Measurements from ENCODE around the gene MMP2.
A peak's percentile ranks its signal among the peaks of the same experiment; 100 is the strongest.

MMP2 gene

DNA sequence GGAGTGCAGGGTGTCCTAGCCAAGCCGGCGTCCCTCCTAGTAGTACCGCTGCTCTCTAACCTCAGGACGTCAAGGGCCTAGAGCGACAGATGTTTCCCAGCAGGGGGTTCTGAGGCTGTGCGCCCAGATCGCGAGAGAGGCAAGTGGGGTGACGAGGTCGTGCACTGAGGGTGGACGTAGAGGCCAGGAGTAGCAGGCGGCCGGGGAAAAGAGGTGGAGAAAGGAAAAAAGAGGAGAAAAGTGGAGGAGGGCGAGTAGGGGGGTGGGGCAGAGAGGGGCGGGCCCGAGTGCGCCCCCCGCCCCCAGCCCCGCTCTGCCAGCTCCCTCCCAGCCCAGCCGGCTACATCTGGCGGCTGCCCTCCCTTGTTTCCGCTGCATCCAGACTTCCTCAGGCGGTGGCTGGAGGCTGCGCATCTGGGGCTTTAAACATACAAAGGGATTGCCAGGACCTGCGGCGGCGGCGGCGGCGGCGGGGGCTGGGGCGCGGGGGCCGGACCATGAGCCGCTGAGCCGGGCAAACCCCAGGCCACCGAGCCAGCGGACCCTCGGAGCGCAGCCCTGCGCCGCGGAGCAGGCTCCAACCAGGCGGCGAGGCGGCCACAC lies at the start of gene MMP2:
Gene MMP2 (plus strand): TSS at position 372 of the 603 bp plus-strand sequence. CDS start 282 bp downstream, outside the sequence.
- no peak for DNase-seq

DNA sequence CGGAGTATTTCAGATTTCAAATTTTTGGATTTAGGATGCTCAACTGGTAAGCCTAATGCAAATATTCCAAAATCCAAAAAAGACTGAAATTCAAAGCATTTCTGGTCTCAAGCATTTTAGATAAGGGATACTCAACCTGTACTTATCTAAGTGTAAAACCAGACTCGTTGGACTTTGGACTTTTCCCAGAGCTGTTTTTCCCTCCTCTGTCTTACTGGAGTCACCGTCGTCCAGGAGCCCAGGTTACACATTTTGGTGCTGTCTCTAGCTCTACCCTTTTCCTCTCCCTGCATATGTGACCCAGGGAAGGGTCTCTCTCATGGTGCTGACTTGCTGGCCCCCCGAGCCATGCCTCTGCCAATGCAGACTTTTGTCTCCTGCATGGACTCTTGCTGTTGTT lies 46.0 kb upstream of the MMP2 start:
- DNase-seq: no peak

DNA sequence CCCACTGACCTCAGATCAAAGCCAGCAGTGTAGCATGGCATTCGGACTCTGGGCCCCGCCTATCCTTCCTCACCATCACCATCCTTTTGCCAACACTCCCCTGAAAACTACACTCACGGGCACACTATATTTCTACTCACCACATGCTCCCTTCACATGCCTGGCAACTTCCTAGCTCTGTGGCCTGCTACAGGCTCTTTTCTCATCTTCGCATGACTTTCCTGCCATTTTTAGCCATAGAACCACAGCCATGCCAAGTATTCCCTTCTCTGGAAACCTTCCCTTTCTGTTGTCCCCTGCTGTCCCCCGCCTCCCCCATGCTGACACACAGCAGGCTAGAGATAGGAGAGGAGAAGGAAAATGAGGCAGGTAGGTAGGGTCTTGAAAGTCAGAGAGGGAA lies 45.5 kb upstream of the MMP2 start:
- DNase-seq: no peak

DNA sequence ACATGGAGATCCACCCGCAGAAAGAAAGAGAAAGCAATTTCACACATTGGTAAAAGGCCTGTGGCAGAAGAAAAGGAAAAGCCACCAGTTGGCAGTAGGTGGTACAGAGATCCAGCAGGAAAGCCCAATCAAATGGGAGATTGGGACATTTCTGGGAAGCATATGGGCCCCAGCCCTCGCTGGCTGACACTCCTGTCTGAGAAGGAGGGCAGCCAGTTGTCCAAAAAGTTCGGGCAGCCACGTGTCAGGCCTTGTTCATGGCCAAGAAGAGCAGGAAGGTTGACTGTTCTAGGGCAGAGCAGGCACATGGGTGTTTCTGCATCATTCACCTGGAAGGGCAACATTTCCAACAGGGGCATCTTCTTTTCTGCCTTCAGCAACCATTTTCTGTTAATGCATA lies 45.0 kb upstream of the MMP2 start:
- DNase-seq: no peak

DNA sequence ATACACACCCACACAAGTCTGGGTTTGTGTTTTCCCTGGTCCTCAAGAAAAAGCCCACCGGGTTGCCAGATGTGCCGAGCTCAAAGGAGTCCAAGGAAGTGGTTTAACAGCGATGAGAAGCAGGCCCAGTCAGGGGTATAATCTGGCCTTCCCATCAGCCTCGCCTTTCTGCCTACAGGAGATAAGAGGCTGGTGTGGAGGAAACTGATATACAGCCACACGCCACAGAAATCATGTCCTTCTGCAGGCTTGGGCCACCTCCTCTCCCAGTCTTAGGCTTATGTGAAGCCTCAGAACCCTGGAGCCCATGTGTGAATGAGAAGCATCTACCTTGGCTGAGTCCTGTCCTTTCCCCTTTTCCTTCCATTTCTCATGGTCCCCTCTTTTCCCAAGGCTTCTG lies 43.6 kb upstream of the MMP2 start:
- DNase-seq: no peak

DNA sequence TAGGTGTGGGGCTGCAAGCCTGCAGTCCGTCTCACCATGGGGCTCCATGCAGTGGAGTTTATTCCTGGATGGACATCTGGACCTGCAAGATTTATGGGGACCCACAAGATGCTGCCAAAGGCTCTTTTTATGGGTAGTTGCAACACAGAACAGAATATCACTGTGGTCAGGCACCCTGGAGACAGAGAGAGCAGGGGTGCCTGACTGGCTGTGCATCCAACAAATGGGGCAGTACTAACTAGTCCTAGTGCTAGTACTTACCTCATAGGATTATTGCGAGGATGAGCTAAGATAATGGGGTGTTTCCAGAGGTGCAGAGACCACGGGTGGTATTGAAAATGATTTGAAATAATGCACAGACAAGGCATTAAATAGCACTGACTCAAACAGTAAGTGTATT lies 42.4 kb upstream of the MMP2 start:
- DNase-seq: no peak

DNA sequence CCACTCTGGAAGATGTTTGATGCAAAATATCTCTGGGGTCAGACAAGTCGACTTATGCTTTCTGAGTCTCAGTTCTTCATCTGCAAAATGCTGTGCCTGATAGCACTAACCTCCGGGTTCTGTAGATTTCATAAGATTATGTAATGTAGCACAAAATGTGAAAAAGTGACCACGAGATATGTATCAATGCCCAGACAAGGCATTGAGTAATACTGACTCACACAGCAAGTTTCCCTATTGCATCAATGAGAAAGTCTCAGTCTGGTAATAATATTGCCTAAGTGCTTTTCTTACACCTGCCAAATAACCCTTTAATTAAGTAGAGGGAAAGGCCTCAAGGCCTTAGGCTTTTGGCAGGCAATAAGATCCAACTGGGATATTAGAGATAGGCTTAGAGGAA lies 41.4 kb upstream of the MMP2 start:
- peak; percentile 2 for DNase-seq

DNA sequence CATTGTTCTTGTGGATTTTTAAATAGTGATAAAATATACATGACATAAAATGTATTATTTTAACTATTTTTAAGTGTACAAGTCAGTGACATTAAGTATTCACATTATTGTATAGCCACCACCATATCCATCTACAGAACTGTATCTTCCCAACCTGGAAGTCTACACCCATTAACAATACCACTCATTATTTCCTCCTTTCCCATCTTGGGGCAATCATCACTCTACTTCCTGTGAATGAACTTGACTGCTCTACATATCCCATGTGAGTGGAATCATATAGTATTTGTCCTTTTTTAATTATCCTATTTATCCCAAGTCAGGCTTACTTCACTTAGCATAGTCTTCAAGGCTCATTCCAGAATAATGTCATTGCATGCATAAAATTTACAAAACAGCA lies 40.7 kb upstream of the MMP2 start:
- no peak for DNase-seq

DNA sequence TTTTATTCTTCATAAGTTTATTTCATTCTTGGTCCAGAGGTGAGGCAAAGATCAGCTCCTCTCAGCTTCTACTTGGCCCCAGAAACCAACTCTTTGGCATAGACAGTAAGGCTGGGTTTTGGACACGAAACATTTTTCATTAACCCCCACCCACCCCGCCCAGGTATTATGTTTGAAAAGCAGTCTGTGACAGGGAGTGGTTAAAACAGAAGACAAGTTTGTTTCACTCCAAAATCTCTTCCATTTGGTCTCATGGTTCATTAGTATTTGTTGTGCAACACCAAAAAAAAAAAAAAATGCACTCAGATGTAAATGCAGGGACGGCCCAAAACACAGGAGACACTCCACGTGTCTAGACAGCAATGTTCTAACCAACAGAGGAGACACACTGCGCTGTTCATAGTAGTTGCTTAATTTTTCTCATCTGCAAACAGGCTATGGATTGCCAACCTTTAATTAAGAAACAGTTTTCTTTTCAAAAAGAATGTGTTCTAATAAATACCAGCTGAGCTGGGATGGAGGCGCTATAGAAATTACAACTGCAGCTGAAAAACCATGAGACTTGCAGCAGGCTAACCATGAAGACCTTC lies 39.8 kb upstream of the MMP2 start:
- no peak for DNase-seq

DNA sequence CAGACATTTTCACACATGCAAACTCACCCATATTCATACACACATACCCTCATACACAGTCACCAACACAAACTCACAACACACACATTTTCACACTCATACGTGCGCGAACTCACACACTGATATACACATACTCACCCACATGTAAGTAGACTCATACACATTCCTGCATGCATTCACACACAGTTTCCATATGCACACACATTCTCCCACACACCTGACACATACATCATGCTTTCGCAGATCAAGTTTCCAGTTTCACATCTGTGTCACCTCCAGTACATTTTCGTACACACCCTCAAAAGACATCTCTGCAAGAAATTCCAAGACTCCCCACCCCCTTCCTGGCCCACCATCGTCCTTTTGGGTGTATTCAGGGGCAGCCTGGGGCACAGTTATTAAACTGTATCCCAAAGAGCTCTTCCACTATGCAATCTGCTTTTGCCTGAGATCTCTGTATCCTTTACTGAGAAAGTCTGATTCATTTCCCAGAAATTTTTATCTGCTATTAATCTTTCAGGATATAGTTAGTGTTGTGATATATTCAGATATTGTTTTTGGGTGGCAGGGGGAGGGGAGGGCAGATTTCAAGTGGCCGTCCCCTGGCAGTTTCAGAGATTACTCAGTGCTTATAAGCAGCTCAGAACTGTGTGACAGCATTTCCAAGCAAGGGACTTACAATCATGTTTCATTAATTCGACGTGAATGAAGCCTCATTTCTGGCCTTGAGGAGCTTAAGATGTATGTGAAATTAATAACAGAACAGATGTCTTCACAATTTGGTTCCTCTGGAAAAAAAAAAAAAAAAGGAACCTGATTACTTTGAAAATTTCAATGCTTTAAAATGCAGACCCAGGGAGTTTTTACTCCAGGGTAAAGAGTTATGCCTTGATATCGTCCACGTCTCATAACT lies 35.3 kb upstream of the MMP2 start:
- no peak for DNase-seq

DNA sequence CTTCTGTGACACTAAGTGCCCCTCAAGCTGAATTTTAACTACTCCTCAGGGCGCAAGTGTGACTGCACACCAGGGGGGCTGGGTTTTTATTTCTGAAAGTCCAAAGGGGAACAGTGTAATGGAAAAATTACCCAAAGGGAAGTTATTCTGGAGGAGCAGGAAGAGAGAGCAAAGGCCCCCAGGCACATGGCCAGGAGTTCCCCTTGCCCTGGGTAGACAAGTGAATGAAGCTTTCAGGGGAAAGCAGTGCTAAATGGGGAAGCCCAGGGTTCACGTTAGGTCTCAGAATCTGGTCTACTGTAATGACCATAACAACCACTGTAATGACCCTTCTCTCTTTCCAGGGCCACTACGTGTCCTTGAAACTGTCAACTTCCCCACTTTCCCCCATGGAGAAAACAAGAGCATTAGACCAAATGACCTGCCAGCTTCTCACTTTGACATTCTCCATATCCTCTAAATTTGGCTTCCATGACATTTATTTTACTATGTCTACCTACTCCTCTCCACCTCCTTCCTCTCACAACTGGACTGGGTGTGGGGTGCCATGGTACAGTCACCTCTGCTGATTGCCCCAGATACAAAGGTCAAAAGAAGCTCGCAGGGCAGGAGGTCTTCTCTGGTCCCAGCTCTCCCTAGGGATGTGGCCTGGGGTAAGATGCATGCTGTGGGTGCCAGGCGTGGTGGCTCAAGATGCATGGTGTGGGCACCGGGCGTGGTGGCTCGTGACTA lies 34.1 kb upstream of the MMP2 start:
- no peak for DNase-seq

DNA sequence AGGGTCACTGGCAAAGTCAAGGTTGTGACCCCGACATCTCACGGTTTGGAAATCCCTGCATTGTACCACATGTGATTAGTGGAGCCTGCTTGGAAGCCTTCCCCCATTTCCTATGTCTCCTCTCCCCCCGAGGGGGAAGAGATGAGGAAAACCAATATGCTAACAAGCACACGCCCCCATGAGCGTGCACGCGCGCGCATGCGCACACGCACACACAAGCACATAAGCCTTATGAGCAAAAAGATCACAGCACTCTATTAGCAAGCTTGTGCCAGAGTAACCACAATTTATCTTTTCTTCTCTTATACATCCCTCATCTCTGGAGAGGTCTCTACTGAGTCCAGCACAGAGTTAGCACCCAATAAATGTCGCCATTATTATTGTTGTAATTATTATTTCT lies 31.8 kb upstream of the MMP2 start:
- DNase-seq: no peak

DNA sequence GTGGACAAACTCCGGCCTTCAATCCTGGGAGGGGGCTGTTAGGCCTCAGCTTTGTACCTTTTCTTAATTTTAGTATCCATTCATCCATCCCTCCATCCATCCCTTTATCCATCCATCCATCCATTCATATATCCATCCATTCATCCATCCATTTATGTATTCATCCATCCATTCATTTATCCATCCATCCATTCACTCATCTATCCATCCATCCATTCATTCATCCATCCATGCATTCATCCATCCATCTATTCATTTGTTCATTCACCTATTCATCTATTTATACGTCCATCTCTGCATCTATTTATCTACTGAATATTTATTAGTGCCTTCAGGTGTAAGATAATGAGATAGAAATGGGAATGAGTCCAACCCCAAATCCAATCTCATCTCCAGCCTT lies 26.0 kb upstream of the MMP2 start:
- no peak for DNase-seq

DNA sequence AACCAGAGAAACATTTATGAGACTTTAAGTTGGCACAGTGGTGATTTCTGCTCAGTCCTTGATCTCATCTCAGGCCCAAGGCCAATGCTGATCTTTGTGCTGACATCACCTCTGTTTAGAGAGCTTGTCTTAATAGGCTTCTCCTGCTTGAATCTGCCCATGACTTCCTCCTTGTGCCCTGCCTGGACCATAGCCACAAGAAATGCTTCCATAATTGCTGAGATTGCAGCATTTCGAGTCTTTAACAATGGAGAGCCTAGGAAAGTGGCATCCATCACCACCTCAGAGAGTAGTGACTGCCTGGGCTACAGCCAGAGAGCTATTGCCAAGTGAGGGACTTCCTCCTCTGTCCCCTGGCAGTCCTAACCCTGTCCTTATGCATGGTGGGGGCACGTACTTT lies 25.1 kb upstream of the MMP2 start:
- DNase-seq: no peak

DNA sequence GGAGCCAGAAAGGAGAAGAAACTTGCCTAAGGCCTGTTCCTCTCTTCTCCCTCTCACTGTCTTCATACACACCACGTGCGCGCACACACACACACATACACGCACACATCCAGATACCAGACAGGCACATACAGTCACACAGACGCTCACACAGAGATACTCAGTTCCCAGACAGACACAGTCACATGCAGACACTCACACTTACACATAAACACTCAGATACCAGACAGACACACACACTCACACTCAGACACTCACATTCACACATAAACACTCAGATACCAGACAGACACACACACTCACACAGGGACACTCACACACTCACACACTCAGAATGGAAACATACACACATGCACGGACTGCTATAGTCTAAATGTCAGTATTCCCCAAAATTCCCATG lies 24.1 kb upstream of the MMP2 start:
- DNase-seq: no peak

DNA sequence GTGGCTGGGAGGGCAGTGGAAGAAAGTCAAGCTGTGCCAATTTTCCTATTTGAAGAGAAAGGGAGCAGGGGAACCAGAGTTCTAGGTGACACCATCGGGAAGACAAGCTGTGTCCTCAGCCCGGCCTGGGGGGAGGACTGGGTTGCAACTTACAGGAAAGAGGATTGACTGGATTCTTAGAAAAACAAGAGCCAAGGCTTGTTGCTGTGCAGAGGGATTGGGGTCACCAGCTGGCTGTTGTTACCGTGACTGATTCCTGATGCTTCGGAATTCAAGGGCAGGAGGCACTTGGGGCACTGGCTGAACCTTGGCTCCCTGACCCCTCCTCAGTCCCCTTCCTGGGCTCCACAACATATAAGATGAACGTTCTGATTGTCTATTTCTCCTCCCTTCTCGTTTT lies 16.8 kb upstream of the MMP2 start:
- no peak for DNase-seq

DNA sequence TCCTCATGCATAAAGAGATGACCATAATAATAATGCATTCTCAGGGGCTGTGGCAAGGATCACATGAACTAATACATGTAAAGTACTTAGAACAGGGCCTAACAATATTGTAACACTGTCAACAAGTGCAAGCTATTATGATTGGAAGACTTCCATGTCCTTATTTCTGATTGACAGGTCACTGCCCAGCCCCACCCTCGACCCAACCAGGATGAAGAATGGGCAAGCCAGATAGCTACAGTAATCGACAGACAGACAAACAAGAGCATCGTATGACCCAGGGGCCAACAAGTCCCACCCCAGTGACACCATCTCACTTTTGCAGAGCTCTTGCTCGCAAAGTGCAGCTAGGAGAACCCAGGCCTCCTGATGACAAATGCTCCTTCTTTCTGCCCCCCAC lies 14.6 kb upstream of the MMP2 start:
- DNase-seq: no peak

DNA sequence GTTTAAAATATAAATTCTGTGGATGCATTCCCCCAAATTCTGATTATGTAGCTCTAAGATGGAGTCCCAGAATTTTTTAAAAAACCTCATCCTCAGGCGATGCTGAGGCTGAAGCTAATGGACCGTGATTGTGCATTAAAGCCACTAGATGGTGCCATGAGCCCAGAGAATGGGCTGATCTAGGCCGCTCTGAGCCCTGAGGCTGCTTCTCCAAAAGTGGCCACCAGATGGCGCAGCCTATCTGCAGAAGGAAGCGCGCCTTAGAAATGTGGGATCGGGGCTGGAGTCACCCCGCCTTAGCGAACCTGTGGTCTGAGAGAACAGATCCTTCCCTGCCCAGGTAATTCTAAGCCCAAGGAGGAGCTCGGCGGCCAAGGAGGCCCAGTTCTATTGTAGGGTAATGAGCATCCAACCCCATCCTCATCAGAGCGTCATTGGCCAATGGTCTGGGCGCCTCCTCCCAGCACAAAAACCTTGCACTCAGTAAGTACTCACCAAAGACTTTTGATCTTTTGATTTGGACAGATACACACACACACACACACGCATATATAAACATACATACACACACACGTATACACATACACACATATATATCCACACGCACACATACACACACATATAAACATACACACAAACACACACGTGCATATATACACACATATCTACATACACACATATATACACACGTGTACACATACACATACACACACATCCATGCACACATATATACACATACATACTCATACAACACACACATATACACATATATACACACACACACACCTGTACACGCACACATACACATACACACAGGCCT lies 13.7 kb upstream of the MMP2 start:
- peak; percentile 91 for DNase-seq

DNA sequence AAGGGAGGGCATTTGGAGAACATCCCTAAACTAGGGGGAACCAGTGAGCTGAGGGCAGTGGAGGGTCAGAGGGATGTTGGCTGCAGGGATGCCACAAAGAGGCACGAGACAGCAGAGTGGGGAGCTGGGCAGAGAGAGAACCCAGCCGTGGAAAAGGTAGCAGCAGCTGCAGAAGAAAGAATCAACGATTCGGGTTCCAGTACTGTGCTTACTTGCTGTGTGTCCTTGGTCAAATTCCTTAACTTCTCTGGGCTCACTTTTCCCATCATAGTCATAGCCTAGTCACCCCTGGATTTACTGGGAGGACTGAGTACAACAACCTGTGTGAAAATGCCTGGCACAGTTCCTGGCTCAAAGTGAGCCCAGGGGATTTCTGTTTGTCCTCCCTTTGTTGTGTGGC lies 12.8 kb upstream of the MMP2 start:
- DNase-seq: no peak

DNA sequence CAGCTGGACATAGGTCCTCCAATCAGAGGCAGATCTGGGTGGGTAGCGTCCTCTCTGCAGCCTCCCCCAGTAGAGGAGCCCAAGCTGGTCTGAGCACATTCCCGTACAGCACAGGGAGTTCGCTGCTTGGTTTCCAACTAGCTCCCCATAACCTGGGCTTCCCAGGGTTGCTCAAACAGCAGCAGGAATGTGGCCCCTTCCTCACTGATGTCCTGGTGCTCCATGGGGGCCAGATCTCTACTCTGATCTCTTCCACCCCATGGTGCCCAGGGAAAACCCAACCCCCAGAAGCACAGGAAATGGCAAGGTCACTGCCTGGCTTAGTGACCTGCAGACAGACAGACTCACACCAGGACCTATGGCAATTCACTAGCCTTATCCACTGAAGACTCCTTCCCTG lies 11.1 kb upstream of the MMP2 start:
- no peak for DNase-seq

DNA sequence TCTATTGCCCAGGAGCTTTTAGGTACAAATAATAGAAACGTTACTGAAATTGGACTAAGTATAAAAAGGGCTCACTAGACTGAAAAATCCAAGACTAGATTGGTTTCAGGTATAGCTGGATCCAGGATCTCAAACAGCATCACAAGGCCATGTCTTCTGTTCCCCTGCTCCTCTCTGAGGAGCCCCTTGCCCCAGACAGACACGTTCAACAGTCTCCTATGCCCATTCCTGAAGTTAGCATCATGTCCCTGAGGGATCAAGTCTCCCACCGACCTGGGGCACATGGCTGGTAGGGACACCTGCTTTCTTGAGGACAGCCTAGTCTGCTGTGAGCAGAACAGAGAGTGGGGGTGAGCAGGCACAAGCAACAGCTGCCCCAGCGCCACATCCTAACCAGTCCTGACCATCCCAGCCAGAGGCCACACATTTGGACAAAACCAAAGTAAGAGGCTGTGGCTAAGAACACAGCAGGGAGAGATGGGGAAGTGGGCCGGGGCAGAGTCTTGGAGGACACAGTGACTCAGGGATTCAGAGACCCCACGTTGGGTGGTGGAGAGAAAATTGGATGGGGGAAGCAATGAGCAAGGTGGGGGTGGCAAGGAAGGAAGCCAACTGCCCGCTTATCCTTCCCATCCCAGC lies 10.5 kb upstream of the MMP2 start:
- DNase-seq: no peak
